Measurements from ENCODE around the gene PIGB. TPM values are rescaled to one million over a fixed set of nuclear protein-coding genes. Genes with fewer than 3 reads are reported as not detected.

The PIGB gene
- total RNA-seq, 1 experiment from 2014 or later = 19.3 TPM

DNA sequence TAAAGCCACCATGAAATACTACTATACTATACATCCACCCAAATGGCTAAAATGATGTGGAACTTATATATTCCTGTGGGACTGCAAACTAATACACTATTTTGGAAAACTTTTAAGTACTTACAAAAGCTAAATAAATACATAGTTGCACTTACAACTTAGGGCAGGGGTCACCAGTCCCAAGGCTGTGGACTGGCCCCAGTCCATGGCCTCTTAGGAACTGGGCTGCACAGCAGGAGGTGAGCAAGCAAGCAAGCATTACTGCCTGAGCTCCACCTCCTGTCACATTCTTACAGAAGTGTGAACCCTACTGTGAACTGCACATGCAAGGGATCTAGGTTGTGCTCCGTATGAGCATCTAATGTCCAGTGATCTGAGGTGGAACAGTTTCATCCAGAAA, 18.1 kb downstream of the PIGB start:
- ChIA-PET CTCF (no interaction called here), POLR2A (no interaction called here)
- Histone ChIP-seq H3K27ac (ENCODE audit: low read length) (no peak overlapping the region), H3K27me3 (ENCODE audit: control insufficient read depth, insufficient read depth, low read length) (no peaks in the 10 kb centered on the region), H3K36me3 (ENCODE audit: control insufficient read depth, insufficient read depth, low read length) (no peaks in the 10 kb centered on the region; the same call in 1 of the 2 replicates), H3K9me3 (ENCODE audit: control insufficient read depth, insufficient read depth, low read depth, low read length) (no peaks in the 10 kb centered on the region), H3K4me1 (ENCODE audit: control insufficient read depth, insufficient read depth, low read length) (no peaks in the 10 kb centered on the region), H3K4me3 (ENCODE audit: low read depth in 2 of 2, low read length in 2 of 2) (no peak overlapping the region)
- TF ChIP-seq SIN3A (IDR thresholded peaks at IDR 0.05; ENCODE audit: borderline replicate concordance, insufficient read depth, low read depth, low read length) (no peak), TCF7L2 (IDR thresholded peaks at IDR 0.05; ENCODE audit: low read depth, low read length) (no peak), POLR2AphosphoS5 (IDR thresholded peaks at IDR 0.05; ENCODE audit: low read depth, low read length) (no peak)
- TF ChIP-seq, protein P1, sequence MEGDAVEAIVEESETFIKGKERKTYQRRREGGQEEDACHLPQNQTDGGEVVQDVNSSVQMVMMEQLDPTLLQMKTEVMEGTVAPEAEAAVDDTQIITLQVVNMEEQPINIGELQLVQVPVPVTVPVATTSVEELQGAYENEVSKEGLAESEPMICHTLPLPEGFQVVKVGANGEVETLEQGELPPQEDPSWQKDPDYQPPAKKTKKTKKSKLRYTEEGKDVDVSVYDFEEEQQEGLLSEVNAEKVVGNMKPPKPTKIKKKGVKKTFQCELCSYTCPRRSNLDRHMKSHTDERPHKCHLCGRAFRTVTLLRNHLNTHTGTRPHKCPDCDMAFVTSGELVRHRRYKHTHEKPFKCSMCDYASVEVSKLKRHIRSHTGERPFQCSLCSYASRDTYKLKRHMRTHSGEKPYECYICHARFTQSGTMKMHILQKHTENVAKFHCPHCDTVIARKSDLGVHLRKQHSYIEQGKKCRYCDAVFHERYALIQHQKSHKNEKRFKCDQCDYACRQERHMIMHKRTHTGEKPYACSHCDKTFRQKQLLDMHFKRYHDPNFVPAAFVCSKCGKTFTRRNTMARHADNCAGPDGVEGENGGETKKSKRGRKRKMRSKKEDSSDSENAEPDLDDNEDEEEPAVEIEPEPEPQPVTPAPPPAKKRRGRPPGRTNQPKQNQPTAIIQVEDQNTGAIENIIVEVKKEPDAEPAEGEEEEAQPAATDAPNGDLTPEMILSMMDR (IDR thresholded peaks at IDR 0.05) = no peak
- ATAC-seq (no peak), DNase-seq (ENCODE audit: low read depth, low spot score) (no peak)
- in situ Hi-C loops (cut with HindIII; ENCODE audit: low pct_unique_long_range_greater_than_20kb, low sequenced_read_pairs) (no loop called here), intact Hi-C loops (cut with micrococcal nuclease; ENCODE audit: unreplicated experiment) (no loop called here)
- BruUV-seq (replicated peaks) = no TSS peak

DNA sequence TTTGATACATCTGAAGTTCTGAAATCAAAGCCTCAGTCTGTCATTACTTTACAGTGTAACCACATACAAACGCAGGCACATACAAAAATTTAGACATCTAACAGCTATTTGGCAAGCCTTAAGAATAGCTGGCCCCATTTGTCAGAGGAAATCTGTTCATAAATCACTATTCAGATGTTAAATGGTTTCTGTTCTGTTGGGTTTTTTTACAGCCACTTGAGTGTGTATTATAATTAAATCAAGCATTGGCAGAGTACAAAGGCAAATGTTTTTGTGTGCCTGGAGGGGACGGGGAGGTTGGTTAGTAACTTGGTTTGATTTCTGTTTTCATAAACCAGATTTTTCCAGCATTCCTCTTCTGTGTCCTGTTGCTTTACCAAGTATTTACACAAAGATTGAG, 24.1 kb downstream of the PIGB start:
- CTCF ChIA-PET = no interaction called here
- intact Hi-C loops (cut with micrococcal nuclease; ENCODE audit: unreplicated experiment) = no loop called here
- Histone ChIP-seq H3K4me3 (ENCODE audit: low read depth in 2 of 2, low read length in 2 of 2) (no peak overlapping the region), H3K27ac (ENCODE audit: low read length) (no peak overlapping the region), H3K9me3 (ENCODE audit: control insufficient read depth, insufficient read depth, low read depth, low read length) (no peaks in the 10 kb centered on the region), H3K36me3 (ENCODE audit: control insufficient read depth, insufficient read depth, low read length) (no peaks in the 10 kb centered on the region), H3K27me3 (ENCODE audit: control insufficient read depth, insufficient read depth, low read length) (no peaks in the 10 kb centered on the region), H3K4me1 (ENCODE audit: control insufficient read depth, insufficient read depth, low read length) (no peaks in the 10 kb centered on the region)
- DNase-seq (ENCODE audit: low read depth, low spot score) (no peak), ATAC-seq (no peak)
- in situ Hi-C loops (cut with HindIII; ENCODE audit: low pct_unique_long_range_greater_than_20kb, low sequenced_read_pairs) = no loop called here
- BruUV-seq (replicated peaks) = no TSS peak
- POLR2A ChIA-PET = no interaction called here
- TF ChIP-seq, protein P1 (IDR thresholded peaks at IDR 0.05) = no peak
- TF ChIP-seq POLR2AphosphoS5 (IDR thresholded peaks at IDR 0.05; ENCODE audit: low read depth, low read length) = no peak
- TF ChIP-seq SIN3A (IDR thresholded peaks at IDR 0.05; ENCODE audit: borderline replicate concordance, insufficient read depth, low read depth, low read length) = no peak
- TF ChIP-seq, protein P2, sequence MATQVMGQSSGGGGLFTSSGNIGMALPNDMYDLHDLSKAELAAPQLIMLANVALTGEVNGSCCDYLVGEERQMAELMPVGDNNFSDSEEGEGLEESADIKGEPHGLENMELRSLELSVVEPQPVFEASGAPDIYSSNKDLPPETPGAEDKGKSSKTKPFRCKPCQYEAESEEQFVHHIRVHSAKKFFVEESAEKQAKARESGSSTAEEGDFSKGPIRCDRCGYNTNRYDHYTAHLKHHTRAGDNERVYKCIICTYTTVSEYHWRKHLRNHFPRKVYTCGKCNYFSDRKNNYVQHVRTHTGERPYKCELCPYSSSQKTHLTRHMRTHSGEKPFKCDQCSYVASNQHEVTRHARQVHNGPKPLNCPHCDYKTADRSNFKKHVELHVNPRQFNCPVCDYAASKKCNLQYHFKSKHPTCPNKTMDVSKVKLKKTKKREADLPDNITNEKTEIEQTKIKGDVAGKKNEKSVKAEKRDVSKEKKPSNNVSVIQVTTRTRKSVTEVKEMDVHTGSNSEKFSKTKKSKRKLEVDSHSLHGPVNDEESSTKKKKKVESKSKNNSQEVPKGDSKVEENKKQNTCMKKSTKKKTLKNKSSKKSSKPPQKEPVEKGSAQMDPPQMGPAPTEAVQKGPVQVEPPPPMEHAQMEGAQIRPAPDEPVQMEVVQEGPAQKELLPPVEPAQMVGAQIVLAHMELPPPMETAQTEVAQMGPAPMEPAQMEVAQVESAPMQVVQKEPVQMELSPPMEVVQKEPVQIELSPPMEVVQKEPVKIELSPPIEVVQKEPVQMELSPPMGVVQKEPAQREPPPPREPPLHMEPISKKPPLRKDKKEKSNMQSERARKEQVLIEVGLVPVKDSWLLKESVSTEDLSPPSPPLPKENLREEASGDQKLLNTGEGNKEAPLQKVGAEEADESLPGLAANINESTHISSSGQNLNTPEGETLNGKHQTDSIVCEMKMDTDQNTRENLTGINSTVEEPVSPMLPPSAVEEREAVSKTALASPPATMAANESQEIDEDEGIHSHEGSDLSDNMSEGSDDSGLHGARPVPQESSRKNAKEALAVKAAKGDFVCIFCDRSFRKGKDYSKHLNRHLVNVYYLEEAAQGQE (IDR thresholded peaks at IDR 0.05; ENCODE audit: insufficient read depth in 1 of 2, low read depth in 2 of 2, low read length in 1 of 2) = no peak
- TF ChIP-seq TCF7L2 (IDR thresholded peaks at IDR 0.05; ENCODE audit: low read depth, low read length) = no peak
